Keratinocyte (primary cell): ENCODE measurements around the gene UBL5. TPM values are rescaled to one million over a fixed set of nuclear protein-coding genes. Genes with fewer than 3 reads are reported as not detected.

Source experiments
- DNase-seq: peaks from one replicate; pipeline ENCODE4 v3.0.0-alpha.2; 2011; ENCODE audit warnings: low read depth, missing footprints, low spot score
- FAIRE-seq: peaks from 2 replicates; lab custom pipeline; 2011; peaks lifted over from hg19 to GRCh38; lab: Jason Lieb, UNC
- H2AFZ ChIP-seq: 2 replicates; pipeline ENCODE4 v1.6.0; 2012; ENCODE audit warnings: low read length, control low read depth, inconsistent platforms; ENCODE audit not compliant: control insufficient read depth
- H3K27ac ChIP-seq: 2 replicates; pipeline ENCODE4 v1.5.1; 2011; ENCODE audit warnings: low read length; ENCODE audit not compliant: control insufficient read depth, insufficient read depth
- H3K27me3 ChIP-seq: 3 replicates; pipeline ENCODE4 v1.6.0; 2011; ENCODE audit warnings: low read length; ENCODE audit not compliant: control insufficient read depth, insufficient read depth; ENCODE audit errors: extremely low read depth
- H3K36me3 ChIP-seq, 2 experiments: 2 replicates in 1 of 2; 3 replicates in 1 of 2; pipeline ENCODE4 v1.5.1; 2011; ENCODE audit warnings: low read length in 2 of 2, mild to moderate bottlenecking in 1 of 2; ENCODE audit not compliant: control insufficient read depth in 2 of 2, insufficient read depth in 2 of 2; ENCODE audit errors: extremely low read depth in 1 of 2
- H3K4me1 ChIP-seq: 3 replicates; pipeline ENCODE4 v1.5.1; 2011; ENCODE audit warnings: low read length; ENCODE audit not compliant: control insufficient read depth, insufficient read depth; ENCODE audit errors: extremely low read depth
- H3K4me2 ChIP-seq: 3 replicates; pipeline ENCODE4 v1.6.0; 2011; ENCODE audit warnings: low read depth, low read length; ENCODE audit not compliant: control insufficient read depth, insufficient read depth; ENCODE audit errors: extremely low read depth
- H3K4me3 ChIP-seq, 3 experiments: fragments of 200-600 bp in 1 of 3; sonication (generic) in 1 of 3; 2 replicates in 2 of 3; 3 replicates in 1 of 3; pipeline ENCODE4 v1.5.1; 2011 to 2016; ENCODE audit warnings: low read length in 3 of 3, mild to moderate bottlenecking in 3 of 3, control low read depth in 2 of 3, inconsistent platforms in 1 of 3, low read depth in 1 of 3, mixed read lengths in 1 of 3, mixed run types in 1 of 3, moderate library complexity in 1 of 3; ENCODE audit not compliant: control insufficient read depth in 2 of 3, insufficient read depth in 2 of 3; ENCODE audit errors: extremely low read depth in 1 of 3
- H3K79me2 ChIP-seq: 2 replicates; pipeline ENCODE4 v1.6.0; 2012; ENCODE audit warnings: low read length; ENCODE audit not compliant: control insufficient read depth, insufficient read depth
- H3K9ac ChIP-seq: 3 replicates; pipeline ENCODE4 v1.6.0; 2011; ENCODE audit warnings: low read length; ENCODE audit not compliant: control insufficient read depth, insufficient read depth; ENCODE audit errors: extremely low read depth
- H3K9me1 ChIP-seq: 3 replicates; pipeline ENCODE4 v1.6.0; 2011; ENCODE audit warnings: low read length; ENCODE audit not compliant: control insufficient read depth, insufficient read depth; ENCODE audit errors: extremely low read depth
- H3K9me3 ChIP-seq: 2 replicates; pipeline ENCODE4 v1.5.1; 2012; ENCODE audit warnings: low read depth, low read length; ENCODE audit not compliant: control insufficient read depth
- H4K20me1 ChIP-seq: 3 replicates; pipeline ENCODE4 v1.6.0; 2011; ENCODE audit warnings: low read length; ENCODE audit not compliant: control insufficient read depth, insufficient read depth; ENCODE audit errors: extremely low read depth
- EZH2 ChIP-seq: IDR thresholded peaks from one replicate; pipeline ENCODE4 v1.6.1; 2012; ENCODE audit warnings: inconsistent platforms, mild to moderate bottlenecking, low read length, moderate library complexity
- dilution Hi-C: fragments of 300-500 bp; cut with MboI; formaldehyde crosslinking; loops from one replicate; pipeline ENCODE4 v1.7.0; 2020; ENCODE audit warnings: low sequenced_read_pairs; ENCODE audit not compliant: extremely low pct_ligation_motif_present
- polyA plus RNA-seq, 5 experiments: library from polyadenylated mRNA; depleted of rRNA in 3 of 5; stranded (reverse) in 3 of 5; stranded (forward) in 1 of 5; unstranded in 1 of 5; fragments of >200 nt; gene quantifications; 1 replicate in 1 of 5; 2 replicates in 3 of 5; 3 replicates in 1 of 5; pipeline versions ENCODE4 v1.2.1 to v1.2.3, GENCODE V29; 2011 to 2012; ENCODE audit warnings: missing spikeins in 2 of 5, low read depth in 1 of 5, low replicate concordance in 1 of 5
- TF ChIP-seq, protein P1 (sequence below), 3 experiments: IDR thresholded peaks in 1 of 3; conservative IDR thresholded peaks in 1 of 3; optimal IDR thresholded peaks in 1 of 3; 2 replicates in 2 of 3; 3 replicates in 1 of 3; pipeline versions ENCODE3 to v1.5.1; 2011; ENCODE audit warnings: low read length in 3 of 3, mild to moderate bottlenecking in 3 of 3, moderate library complexity in 2 of 3, control low read depth in 1 of 3, inconsistent platforms in 1 of 3; ENCODE audit not compliant: insufficient read depth in 2 of 3; ENCODE audit errors: extremely low read depth in 1 of 3

UBL5 gene
- polyA plus RNA-seq, 1 donor (not counting 4 experiments of a cell fraction or from before 2014, with no cell fraction given) = 995 TPM

DNA sequence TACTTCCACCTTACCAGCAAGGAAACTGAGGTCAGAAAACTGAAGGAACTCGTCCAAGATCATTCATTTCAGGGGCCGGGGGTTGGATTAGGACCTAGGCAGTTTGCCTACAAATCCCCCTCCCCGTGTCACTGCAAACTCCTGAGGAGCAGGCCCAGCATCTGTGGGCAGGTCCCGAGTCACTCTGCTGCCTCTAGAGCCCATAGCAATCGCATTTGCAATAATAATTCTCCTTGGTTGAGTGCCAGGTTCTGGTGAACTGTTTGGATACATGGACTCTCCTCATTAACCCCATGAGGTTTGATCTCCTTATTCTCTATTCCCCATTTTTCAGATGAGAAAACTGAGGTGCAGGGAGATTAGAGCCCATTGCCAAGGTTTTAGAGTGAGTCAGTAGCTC lies 8.3 kb downstream of the UBL5 start:
- FAIRE-seq (no peak), DNase-seq (no peak)
- Histone ChIP-seq H3K9me3 (no peaks in the 10 kb centered on the region), H3K9ac (peak overlapping the region; percentile 77), H3K36me3 (peaks cover 12 to 16% of the 10 kb centered on the region in 2 experiments), H3K4me1 (peaks cover 8% of the 10 kb centered on the region), H3K27me3 (no peaks in the 10 kb centered on the region), H3K4me3 (peak overlapping the region; percentile 88 to 94 (median 92)), H3K27ac (peak overlapping the region; percentile 17), H4K20me1 (no peaks in the 10 kb centered on the region), H3K4me2 (peak overlapping the region; percentile 99), H3K79me2 (peaks cover 19% of the 10 kb centered on the region), H2AFZ (no peak overlapping the region), H3K9me1 (no peaks in the 10 kb centered on the region)
- TF ChIP-seq, protein P1, sequence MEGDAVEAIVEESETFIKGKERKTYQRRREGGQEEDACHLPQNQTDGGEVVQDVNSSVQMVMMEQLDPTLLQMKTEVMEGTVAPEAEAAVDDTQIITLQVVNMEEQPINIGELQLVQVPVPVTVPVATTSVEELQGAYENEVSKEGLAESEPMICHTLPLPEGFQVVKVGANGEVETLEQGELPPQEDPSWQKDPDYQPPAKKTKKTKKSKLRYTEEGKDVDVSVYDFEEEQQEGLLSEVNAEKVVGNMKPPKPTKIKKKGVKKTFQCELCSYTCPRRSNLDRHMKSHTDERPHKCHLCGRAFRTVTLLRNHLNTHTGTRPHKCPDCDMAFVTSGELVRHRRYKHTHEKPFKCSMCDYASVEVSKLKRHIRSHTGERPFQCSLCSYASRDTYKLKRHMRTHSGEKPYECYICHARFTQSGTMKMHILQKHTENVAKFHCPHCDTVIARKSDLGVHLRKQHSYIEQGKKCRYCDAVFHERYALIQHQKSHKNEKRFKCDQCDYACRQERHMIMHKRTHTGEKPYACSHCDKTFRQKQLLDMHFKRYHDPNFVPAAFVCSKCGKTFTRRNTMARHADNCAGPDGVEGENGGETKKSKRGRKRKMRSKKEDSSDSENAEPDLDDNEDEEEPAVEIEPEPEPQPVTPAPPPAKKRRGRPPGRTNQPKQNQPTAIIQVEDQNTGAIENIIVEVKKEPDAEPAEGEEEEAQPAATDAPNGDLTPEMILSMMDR (optimal IDR thresholded peaks at IDR 0.05 in 1 of 3, IDR thresholded peaks at IDR 0.05 in 1 of 3, conservative IDR thresholded peaks at IDR 0.05 in 1 of 3; ENCODE audit: extremely low read depth in 1 of 3, insufficient read depth in 2 of 3, low read length in 3 of 3) = peak in 1 of 3 experiments; percentile 16
- no peak for TF ChIP-seq EZH2
- dilution Hi-C loops = no loop called here

DNA sequence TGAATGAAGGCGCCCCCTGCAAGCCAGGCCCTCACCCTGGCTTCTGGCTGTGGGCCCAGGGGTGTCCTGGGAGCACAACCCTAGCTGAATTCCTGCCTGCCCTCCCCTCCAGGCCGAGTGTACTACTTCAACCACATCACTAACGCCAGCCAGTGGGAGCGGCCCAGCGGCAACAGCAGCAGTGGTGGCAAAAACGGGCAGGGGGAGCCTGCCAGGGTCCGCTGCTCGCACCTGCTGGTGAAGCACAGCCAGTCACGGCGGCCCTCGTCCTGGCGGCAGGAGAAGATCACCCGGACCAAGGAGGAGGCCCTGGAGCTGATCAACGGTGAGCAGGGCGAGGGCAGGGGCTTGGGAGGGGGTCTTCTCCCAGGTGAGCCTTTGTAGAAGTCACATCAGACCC lies 10.6 kb downstream of the UBL5 start:
- Histone ChIP-seq H3K79me2 (peaks cover 17% of the 10 kb centered on the region), H2AFZ (no peak overlapping the region)

More for the DNA sequence above, 10.6 kb downstream of the UBL5 start:
- no peaks in the 10 kb centered on the region for H4K20me1 ChIP-seq
- no peaks in the 10 kb centered on the region for H3K9me1 ChIP-seq
- no peak for DNase-seq
- H3K9ac ChIP-seq = no peak overlapping the region
- no peaks in the 10 kb centered on the region for H3K27me3 ChIP-seq
- H3K36me3 ChIP-seq = peaks cover 21 to 23% of the 10 kb centered on the region in 2 experiments
- no peak for TF ChIP-seq EZH2
- TF ChIP-seq, protein P1 (optimal IDR thresholded peaks at IDR 0.05 in 1 of 3, IDR thresholded peaks at IDR 0.05 in 1 of 3, conservative IDR thresholded peaks at IDR 0.05 in 1 of 3; ENCODE audit: extremely low read depth in 1 of 3, insufficient read depth in 2 of 3, low read length in 3 of 3) = no peak
- H3K4me2 ChIP-seq = no peak overlapping the region
- peaks cover 8% of the 10 kb centered on the region for H3K4me1 ChIP-seq
- no peaks in the 10 kb centered on the region for H3K9me3 ChIP-seq
- no peak overlapping the region for H3K27ac ChIP-seq
- H3K4me3 ChIP-seq = no peak overlapping the region
- FAIRE-seq = no peak
- dilution Hi-C loops = no loop called here
